Measurements from ENCODE around the gene MYO1C. TPM values are rescaled to one million over a fixed set of nuclear protein-coding genes. Genes with fewer than 3 reads are reported as not detected.
A peak's percentile ranks its signal among the peaks of the same experiment; 100 is the strongest.

MYO1C gene
- total and polyA plus RNA-seq, 9 of the 15 experiments (the other 6 are each of a cell fraction or from before 2014, with no cell fraction given) = 0.46 to 32.5 (median 11.6) TPM

DNA sequence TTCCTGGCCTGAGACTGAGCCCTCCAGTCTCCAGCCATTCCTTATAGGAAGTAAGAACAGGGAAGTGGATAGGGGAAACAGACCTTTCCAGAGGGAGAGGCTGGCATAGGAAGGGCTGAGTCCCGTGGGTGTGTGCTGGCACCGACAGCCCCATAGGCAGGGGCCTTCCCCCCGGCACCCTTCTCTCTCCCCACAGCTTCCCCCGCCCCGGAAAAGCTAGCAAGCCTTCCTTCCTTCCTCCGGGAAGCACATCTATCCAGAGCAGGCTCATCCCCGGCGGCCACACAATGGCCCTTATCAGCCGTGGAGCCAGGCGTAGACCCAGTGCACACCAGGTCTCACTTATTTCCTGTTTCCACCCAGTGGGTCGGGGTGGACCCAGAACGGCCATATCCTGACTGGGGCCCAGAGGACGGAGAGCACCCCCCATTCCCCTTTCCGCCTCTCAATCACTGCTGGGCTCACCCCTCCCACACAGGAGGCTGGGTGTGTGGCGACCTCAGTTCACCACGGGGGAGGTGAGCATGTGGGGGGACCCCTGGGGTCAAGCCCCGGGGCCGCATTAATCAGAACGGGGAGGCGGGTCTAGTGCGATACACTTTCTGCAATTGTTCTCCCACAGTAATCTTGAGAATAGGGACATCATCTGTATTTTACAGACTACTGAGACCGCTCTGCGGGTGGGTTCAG is 950 bp upstream of the MYO1C start:
- no peaks in the 10 kb centered on the region for H3K27me3 ChIP-seq (ENCODE audit: control insufficient read depth in 2 of 2, insufficient read depth in 2 of 2, low read length in 2 of 2)
- POLR2A ChIA-PET = interaction anchor here (1.6 kb wide), 1 partner anchor 22 kb away, joined by 7 read pairs; no protein-coding TSS in a partner anchor

More for the DNA sequence above, 950 bp upstream of the MYO1C start:
- no TSS peak for BruUV-seq (replicated peaks)
- Histone ChIP-seq H3K4me1 (replicated peaks in 1 of 2; ENCODE audit: control insufficient read depth in 2 of 2, insufficient read depth in 2 of 2, low read length in 2 of 2) (peaks cover 8 to 53% of the 10 kb centered on the region in 2 experiments; a peak in 4 of 5 replicates), H3K27ac (ENCODE audit: extremely low read depth, low read depth, low read length) (no peak overlapping the region), H3K9me1 (ENCODE audit: control insufficient read depth, insufficient read depth, low read length) (no peaks in the 10 kb centered on the region), H4K20me1 (replicated peaks; ENCODE audit: control insufficient read depth, insufficient read depth, low read length) (no peaks in the 10 kb centered on the region), H2AFZ (ENCODE audit: low read depth, low read length) (no peak overlapping the region), H3K36me3 (ENCODE audit: control insufficient read depth, insufficient read depth, low read length) (no peaks in the 10 kb centered on the region), H3K4me2 (ENCODE audit: insufficient read depth, low read length) (no peak overlapping the region), H3K9me3 (replicated peaks; ENCODE audit: control insufficient read depth, insufficient read depth, low read depth, low read length) (no peaks in the 10 kb centered on the region), H3K9ac (ENCODE audit: insufficient read depth in 1 of 2, low read depth in 2 of 2, low read length in 2 of 2) (peak overlapping the region in 1 of 2 experiments; percentile 43; a peak in 1 of 4 replicates), H3K79me2 (ENCODE audit: control insufficient read depth, insufficient read depth, low read length) (peaks cover 13% of the 10 kb centered on the region), H3K4me3 (no peak overlapping the region)
- TF ChIP-seq HDAC2 (IDR thresholded peaks at IDR 0.05) (no peak), MAZ (CRISPR knock-in tag; conservative IDR thresholded peaks at IDR 0.05 in 1 of 2, IDR thresholded peaks at IDR 0.05 in 1 of 2) (0 out of 4 replicates have a peak, but pooled peaks of 1 of the 2 experiments have one; percentile 17), ETV1 (tag; conservative IDR thresholded peaks at IDR 0.05; ENCODE audit: low read depth) (peak; percentile 46), RBM34 (IDR thresholded peaks at IDR 0.05; ENCODE audit: borderline replicate concordance, insufficient read depth, low read length) (no peak), CBFA2T3 (IDR thresholded peaks at IDR 0.05) (peak; percentile 19; the same call in 1 of the 2 replicates), KDM1A (IDR thresholded peaks at IDR 0.05) (0 out of 4 replicates have a peak, but pooled peaks of 1 of the 2 experiments have one; percentile 20), ZBED1 (IDR thresholded peaks at IDR 0.05) (no peak), GABPA (tag; conservative IDR thresholded peaks at IDR 0.05; ENCODE audit: low read depth) (0 out of 2 replicates have a peak, but pooled peaks have one; percentile 25)
- TF ChIP-seq, protein P1, sequence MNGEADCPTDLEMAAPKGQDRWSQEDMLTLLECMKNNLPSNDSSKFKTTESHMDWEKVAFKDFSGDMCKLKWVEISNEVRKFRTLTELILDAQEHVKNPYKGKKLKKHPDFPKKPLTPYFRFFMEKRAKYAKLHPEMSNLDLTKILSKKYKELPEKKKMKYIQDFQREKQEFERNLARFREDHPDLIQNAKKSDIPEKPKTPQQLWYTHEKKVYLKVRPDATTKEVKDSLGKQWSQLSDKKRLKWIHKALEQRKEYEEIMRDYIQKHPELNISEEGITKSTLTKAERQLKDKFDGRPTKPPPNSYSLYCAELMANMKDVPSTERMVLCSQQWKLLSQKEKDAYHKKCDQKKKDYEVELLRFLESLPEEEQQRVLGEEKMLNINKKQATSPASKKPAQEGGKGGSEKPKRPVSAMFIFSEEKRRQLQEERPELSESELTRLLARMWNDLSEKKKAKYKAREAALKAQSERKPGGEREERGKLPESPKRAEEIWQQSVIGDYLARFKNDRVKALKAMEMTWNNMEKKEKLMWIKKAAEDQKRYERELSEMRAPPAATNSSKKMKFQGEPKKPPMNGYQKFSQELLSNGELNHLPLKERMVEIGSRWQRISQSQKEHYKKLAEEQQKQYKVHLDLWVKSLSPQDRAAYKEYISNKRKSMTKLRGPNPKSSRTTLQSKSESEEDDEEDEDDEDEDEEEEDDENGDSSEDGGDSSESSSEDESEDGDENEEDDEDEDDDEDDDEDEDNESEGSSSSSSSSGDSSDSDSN (IDR thresholded peaks at IDR 0.05; ENCODE audit: borderline replicate concordance in 1 of 2, low read depth in 2 of 2, low read length in 2 of 2) = 0 out of 4 replicates have a peak, but pooled peaks of 1 of the 2 experiments have one; percentile 28
- TF ChIP-seq, protein P2, sequence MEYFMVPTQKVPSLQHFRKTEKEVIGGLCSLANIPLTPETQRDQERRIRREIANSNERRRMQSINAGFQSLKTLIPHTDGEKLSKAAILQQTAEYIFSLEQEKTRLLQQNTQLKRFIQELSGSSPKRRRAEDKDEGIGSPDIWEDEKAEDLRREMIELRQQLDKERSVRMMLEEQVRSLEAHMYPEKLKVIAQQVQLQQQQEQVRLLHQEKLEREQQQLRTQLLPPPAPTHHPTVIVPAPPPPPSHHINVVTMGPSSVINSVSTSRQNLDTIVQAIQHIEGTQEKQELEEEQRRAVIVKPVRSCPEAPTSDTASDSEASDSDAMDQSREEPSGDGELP (CRISPR knock-in tag; IDR thresholded peaks at IDR 0.05; ENCODE audit: borderline replicate concordance) = peak; percentile 12; the same call in 1 of the 2 replicates
- TF ChIP-seq, protein P3, sequence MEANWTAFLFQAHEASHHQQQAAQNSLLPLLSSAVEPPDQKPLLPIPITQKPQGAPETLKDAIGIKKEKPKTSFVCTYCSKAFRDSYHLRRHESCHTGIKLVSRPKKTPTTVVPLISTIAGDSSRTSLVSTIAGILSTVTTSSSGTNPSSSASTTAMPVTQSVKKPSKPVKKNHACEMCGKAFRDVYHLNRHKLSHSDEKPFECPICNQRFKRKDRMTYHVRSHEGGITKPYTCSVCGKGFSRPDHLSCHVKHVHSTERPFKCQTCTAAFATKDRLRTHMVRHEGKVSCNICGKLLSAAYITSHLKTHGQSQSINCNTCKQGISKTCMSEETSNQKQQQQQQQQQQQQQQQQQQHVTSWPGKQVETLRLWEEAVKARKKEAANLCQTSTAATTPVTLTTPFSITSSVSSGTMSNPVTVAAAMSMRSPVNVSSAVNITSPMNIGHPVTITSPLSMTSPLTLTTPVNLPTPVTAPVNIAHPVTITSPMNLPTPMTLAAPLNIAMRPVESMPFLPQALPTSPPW (CRISPR knock-in tag; IDR thresholded peaks at IDR 0.05) = peak; percentile 23; the same call in 1 of the 2 replicates
- intact Hi-C loops (cut with micrococcal nuclease) = no loop called here
- no peak for ATAC-seq
- 24% methylated on average over 13 of the region's 23 CpGs for WGBS (ENCODE audit: insufficient coverage, low coverage, missing lambda C conversion rate)
- DNase-seq (ENCODE audit: extremely low read depth in 1 of 4, low spot score in 3 of 4) = no peak
- FAIRE-seq = no peak
- CTCF ChIA-PET (ENCODE audit: low intra/inter-chr PET ratio) = no interaction called here
- in situ Hi-C loops (cut with MboI) = no loop called here
